Measurements from ENCODE around the gene RCBTB1. TPM values are rescaled to one million over a fixed set of nuclear protein-coding genes. Genes with fewer than 3 reads are reported as not detected.

Gene RCBTB1
- total and polyA plus RNA-seq, 7 donors = 4.2 to 20.7 (median 10.2) TPM

GRCh38 chr13:49530457-49530856, 54.9 kb downstream of the RCBTB1 start:
- TF ChIP-seq CTCF (IDR thresholded peaks at IDR 0.05) (no peak), POLR2A (IDR thresholded peaks at IDR 0.05) (no peak), EP300 (IDR thresholded peaks at IDR 0.05) (no peak), POLR2AphosphoS5 (IDR thresholded peaks at IDR 0.05) (no peak)
- intact Hi-C loops (cut with DNase I) = no loop called here
- peaks cover 0 to 6% (median 2%) of the 10 kb centered on the region in 4 donors for H3K4me1 ChIP-seq
- no peak overlapping the region for H3K4me3 ChIP-seq
- H3K36me3 ChIP-seq = peaks cover 0 to 40% (median 6%) of the 10 kb centered on the region in 4 donors
- H3K9me3 ChIP-seq = no peaks in the 10 kb centered on the region
- H3K27me3 ChIP-seq = no peaks in the 10 kb centered on the region
- WGBS, 2 donors = 68 to 92% methylated on average over 7 of the region's 7 CpGs
- H3K27ac ChIP-seq = no peak overlapping the region
- no peak for DNase-seq

GRCh38 chr13:49528161-49528560, 57.2 kb downstream of the RCBTB1 start:
- intact Hi-C loops (cut with DNase I) = no loop called here
- DNase-seq = no peak
- WGBS, 2 donors = 60 to 78% methylated on average over 1 of the region's 1 CpG
- no peak overlapping the region for H3K4me3 ChIP-seq
- peaks cover 0 to 51% (median 2%) of the 10 kb centered on the region in 4 donors for H3K36me3 ChIP-seq
- H3K9me3 ChIP-seq = no peaks in the 10 kb centered on the region
- no peak overlapping the region for H3K27ac ChIP-seq
- TF ChIP-seq CTCF (IDR thresholded peaks at IDR 0.05) (no peak), EP300 (IDR thresholded peaks at IDR 0.05) (no peak), POLR2A (IDR thresholded peaks at IDR 0.05) (no peak), POLR2AphosphoS5 (IDR thresholded peaks at IDR 0.05) (no peak)
- H3K27me3 ChIP-seq = no peaks in the 10 kb centered on the region
- peaks cover 0 to 6% (median 2%) of the 10 kb centered on the region in 4 donors for H3K4me1 ChIP-seq

- WGBS, 2 donors = 72 to 73% methylated on average over 2 of the region's 2 CpGs
- Histone ChIP-seq H3K4me1 (peaks cover 0 to 3% (median 2%) of the 10 kb centered on the region in 4 donors), H3K4me3 (no peak overlapping the region), H3K27me3 (no peaks in the 10 kb centered on the region), H3K9me3 (no peaks in the 10 kb centered on the region), H3K27ac (no peak overlapping the region), H3K36me3 (peaks cover 0 to 59% (median 2%) of the 10 kb centered on the region in 4 donors)
- no peak for DNase-seq
- no peak for TF ChIP-seq CTCF (IDR thresholded peaks at IDR 0.05)
- TF ChIP-seq EP300 (IDR thresholded peaks at IDR 0.05) = no peak
- no peak for TF ChIP-seq POLR2AphosphoS5 (IDR thresholded peaks at IDR 0.05)
- intact Hi-C loops (cut with DNase I) = no loop called here
Measured at GRCh38 chr13:49527123-49527522, 58.2 kb downstream of the RCBTB1 start.

GRCh38 chr13:49524740-49525501, 60.4 kb downstream of the RCBTB1 start:
- H3K36me3 ChIP-seq = peaks cover 0 to 80% (median 2%) of the 10 kb centered on the region in 4 donors
- DNase-seq = no peak
- no peak overlapping the region for H3K4me3 ChIP-seq
- TF ChIP-seq EP300 (IDR thresholded peaks at IDR 0.05) (no peak), POLR2AphosphoS5 (IDR thresholded peaks at IDR 0.05) (no peak), CTCF (IDR thresholded peaks at IDR 0.05) (no peak), POLR2A (IDR thresholded peaks at IDR 0.05) (no peak)
- peaks cover 0 to 12% (median 3%) of the 10 kb centered on the region in 4 donors for H3K4me1 ChIP-seq
- 94 to 95% methylated on average over 5 of the region's 5 CpGs for WGBS, 2 donors
- H3K27ac ChIP-seq = no peak overlapping the region
- H3K9me3 ChIP-seq = no peaks in the 10 kb centered on the region
- intact Hi-C loops (cut with DNase I) = no loop called here
- H3K27me3 ChIP-seq = no peaks in the 10 kb centered on the region
